GM12872 (cell line): ENCODE measurements around the gene HOXA4.

Source experiments
- TF ChIP-seq, protein P1 (sequence below): IDR thresholded peaks from 3 replicates; pipeline ENCODE4 v1.5.1; 2011; ENCODE audit warnings: low read depth, mild to moderate bottlenecking, low read length, moderate library complexity; ENCODE audit not compliant: insufficient read depth

HOXA4 gene

DNA sequence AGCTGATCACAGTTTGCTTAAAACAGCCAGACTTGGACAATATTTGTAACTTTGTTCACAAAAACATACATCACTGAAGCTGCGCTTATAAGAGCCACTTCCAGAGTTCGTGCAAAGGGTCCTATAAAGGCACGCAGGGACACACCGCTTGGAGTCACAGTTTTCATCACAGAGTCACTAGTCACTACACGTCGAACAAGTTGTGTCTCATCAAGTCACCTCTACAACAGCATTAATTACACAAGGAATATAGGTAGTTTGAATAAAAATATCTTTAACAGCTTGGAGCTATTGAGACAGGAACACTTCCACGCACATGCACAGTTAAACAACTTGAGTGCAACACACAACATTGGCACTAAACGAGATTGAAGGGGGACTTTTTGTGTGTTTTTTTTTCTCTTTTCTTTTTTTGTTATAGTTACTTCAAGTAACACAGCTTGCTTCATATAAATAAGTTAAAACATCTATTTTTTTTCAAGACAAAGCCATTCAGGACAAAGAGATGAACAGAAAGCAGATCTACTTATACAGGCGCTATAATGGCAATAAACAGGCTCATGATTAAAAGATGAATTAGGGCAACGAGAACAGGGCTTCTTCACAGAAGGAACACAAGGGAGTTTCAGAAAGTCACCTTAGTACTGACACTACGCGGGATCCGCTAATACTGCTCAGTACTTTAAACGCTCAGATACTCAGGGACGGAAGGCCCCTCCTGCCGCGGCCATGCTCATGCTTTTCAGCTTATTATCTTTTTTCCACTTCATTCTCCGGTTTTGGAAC, 10.8 kb upstream of the HOXA4 start:
- TF ChIP-seq, protein P1, sequence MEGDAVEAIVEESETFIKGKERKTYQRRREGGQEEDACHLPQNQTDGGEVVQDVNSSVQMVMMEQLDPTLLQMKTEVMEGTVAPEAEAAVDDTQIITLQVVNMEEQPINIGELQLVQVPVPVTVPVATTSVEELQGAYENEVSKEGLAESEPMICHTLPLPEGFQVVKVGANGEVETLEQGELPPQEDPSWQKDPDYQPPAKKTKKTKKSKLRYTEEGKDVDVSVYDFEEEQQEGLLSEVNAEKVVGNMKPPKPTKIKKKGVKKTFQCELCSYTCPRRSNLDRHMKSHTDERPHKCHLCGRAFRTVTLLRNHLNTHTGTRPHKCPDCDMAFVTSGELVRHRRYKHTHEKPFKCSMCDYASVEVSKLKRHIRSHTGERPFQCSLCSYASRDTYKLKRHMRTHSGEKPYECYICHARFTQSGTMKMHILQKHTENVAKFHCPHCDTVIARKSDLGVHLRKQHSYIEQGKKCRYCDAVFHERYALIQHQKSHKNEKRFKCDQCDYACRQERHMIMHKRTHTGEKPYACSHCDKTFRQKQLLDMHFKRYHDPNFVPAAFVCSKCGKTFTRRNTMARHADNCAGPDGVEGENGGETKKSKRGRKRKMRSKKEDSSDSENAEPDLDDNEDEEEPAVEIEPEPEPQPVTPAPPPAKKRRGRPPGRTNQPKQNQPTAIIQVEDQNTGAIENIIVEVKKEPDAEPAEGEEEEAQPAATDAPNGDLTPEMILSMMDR = no peak

DNA sequence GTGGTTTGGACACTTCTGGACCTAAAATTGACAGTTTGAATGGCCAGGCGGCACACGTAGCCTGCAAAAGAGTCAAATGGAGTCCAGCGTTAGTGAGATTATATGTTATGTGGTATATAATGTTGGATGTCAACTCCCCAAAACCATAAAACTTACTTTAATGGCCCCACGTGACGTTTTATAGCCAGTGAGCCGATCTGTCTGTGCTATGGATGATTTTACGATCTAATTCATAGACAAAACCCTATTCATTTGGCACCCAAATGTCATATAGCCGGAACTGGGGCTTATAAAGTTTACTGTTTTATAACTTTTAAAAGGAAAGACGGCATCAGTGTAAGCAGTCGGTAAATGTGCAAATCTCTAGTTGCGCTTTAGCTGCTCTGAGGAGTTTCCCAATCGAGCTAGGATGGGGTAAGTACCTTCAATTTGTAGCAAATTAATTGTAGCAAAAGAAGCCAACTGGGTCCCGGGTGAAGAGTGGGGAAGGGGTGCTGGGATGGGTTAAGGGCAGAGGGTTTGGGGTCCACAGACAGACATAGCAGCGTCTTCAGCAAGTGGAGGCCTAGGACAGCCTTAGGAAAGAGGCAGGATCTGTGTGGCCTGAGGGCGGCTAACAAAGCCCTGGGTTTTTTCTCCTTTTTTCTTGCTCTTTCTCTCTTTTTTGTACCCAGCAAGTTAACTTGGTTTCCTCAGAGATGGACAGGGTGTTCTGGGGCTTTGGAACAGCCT, 9.7 kb upstream of the HOXA4 start:
- TF ChIP-seq, protein P1 = no peak

DNA sequence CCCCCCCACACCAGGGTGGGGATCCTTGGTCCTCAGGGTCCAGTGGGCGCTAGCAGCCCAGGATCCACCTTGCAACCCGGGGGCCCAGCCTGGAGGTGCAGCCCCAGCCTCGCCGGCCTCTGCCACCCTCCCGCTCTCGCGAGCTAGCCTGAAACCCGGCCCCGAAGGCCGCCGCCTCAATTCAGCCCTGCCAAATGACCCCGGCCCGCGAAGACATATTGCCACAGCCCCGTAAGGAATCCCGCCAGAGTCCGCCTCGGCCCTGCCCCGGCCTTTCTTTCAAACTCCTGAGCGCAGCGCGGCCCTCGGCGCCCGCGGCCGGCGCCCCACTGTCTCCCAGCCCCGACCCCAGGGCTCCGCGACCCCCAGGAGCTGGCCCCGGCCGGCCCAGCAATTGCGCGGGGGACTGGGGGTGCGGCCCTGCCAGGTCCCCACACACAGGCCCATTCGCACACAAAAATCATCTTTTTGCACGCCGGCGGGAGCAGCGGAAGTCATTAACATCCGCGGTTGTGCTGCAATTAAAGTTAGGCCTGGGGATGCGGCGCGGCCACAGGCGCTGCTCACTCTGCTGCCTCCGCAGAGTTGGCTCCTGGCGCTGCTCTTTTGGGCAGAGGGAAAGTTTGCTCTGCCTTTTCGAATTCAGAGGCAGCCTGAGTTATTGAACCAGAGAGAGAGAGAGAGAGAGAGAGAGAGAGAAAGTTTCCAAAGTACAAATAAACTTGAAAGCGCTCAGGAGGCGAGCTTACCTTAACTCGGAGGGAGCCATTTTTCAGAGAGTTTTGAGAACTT, 9.0 kb upstream of the HOXA4 start:
- TF ChIP-seq, protein P1 = no peak

DNA sequence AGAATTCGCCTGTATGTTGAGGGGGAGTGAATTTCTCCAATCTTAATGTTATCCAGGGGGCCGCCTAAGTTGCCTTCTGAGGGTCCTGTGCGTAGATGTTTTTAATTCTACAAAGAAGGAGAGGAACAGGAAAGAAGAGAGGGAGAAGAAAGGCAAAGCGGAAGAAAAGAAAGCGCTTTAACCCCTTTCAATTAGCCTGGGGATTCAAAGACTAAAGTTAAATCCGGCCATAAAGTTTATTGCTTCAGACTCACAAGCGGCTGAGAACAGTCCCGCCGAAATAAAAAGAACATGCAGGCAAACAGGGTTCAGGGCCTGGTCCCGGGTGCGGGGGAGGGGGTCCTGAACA, 8.4 kb upstream of the HOXA4 start:
- TF ChIP-seq, protein P1 = no peak

DNA sequence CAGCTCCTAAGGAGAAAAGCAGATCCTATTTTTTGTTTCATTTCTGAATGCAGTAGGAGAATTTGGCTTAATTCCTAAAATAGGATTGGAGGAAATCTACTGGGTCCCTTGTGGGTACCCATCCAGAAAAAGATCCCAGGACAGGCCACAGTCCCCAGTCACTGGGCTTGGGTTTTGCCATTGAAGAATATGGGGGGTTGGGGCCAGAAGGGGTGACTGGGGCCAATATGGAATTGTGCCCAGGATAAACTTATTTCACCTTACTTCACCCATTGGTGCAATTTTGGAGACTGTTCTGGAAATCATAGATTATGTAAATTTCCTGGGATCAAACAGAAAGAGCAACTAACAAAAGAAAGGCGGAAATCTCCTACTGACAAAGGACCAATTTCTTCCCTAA, 7.9 kb upstream of the HOXA4 start:
- TF ChIP-seq, protein P1 = no peak

DNA sequence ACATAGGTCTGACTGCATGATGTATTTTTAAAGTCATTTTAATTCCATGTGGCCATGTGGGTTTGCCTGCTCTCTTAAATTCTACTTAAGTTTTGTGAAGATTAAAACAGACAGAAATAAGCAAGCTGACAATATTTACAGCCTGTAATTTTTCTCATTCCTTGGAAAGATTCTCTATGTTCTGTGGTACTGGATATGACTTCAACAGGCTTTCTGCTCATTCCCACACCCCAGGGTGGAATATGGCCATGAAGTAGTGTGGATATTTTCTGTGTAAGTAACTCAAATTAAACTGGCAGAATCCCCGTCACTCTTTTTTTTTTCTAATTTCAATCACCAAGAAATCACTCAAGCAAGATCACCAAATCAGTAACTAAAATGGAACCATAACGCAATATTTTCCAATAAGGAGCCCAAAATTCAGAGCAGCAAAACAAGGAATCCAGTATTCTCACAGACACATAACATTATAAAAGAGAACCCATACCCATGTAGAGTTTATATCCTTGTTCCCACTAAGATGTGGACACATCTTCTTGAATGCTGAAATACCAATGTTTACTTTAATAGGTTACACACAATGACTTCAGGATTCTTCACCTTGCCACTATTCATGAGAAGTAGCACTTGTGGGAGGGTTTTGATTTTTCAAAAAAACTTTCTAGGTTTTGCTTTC, 7.2 kb upstream of the HOXA4 start:
- TF ChIP-seq, protein P1 = no peak

DNA sequence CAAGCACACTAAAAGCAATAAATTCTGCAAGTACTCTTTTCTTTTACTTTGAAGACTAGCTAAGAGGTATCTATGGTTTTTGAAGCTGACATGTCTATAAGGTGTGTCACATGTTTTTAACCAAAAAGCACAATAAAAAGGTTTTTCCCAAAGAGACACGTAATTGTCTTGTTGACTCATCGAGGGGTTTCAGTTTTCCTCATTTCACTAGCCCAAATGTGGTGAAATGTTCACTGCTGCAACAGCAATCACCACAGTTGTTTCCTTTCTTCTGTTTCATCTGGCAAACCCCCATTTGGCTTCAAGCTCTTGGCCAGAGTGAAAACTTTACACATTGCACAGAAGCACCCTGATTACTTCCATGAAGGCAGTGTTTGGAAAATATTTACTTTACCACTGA, 3.8 kb upstream of the HOXA4 start:
- TF ChIP-seq, protein P1 = no peak
